Astrocyte (in vitro differentiated cells and primary cell): ENCODE results near the gene TREML2. TPM values are rescaled to one million over a fixed set of nuclear protein-coding genes. Genes with fewer than 3 reads are reported as not detected.

Experiments
- DNase-seq: peaks from one replicate; pipeline ENCODE4 v3.0.0-alpha.2; 2010; ENCODE audit warnings: low read depth
- FAIRE-seq: peaks from 2 replicates; lab custom pipeline; 2011; peaks lifted over from hg19 to GRCh38; lab: Jason Lieb, UNC
- H2AFZ ChIP-seq: 2 replicates; pipeline ENCODE4 v1.6.0; 2012; ENCODE audit warnings: low read depth, low read length, inconsistent platforms
- H3K27ac ChIP-seq: 2 replicates; pipeline ENCODE4 v1.5.1; 2011; ENCODE audit warnings: low read depth, low read length, inconsistent platforms
- H3K27me3 ChIP-seq: 2 replicates; pipeline ENCODE4 v1.6.0; 2011; ENCODE audit warnings: low read length, inconsistent platforms; ENCODE audit not compliant: insufficient read depth
- H3K36me3 ChIP-seq: 2 replicates; pipeline ENCODE4 v1.5.1; 2011; ENCODE audit warnings: low read length, inconsistent platforms; ENCODE audit not compliant: insufficient read depth
- H3K4me1 ChIP-seq: 2 replicates; pipeline ENCODE4 v1.5.1; 2011; ENCODE audit warnings: low read length, inconsistent platforms; ENCODE audit not compliant: insufficient read depth
- H3K4me2 ChIP-seq: 2 replicates; pipeline ENCODE4 v1.6.0; 2012; ENCODE audit warnings: low read length, inconsistent platforms
- H3K4me3 ChIP-seq: 2 replicates; pipeline ENCODE4 v1.5.1; 2011; ENCODE audit warnings: low read depth, mild to moderate bottlenecking, low read length, inconsistent platforms; ENCODE audit not compliant: insufficient read depth
- H3K79me2 ChIP-seq: 2 replicates; pipeline ENCODE4 v1.6.0; 2012; ENCODE audit warnings: mild to moderate bottlenecking, low read length, inconsistent platforms; ENCODE audit not compliant: insufficient read depth
- H3K9ac ChIP-seq: 2 replicates; pipeline ENCODE4 v1.6.0; 2012; ENCODE audit warnings: mild to moderate bottlenecking, low read length, inconsistent platforms
- H3K9me3 ChIP-seq: 2 replicates; pipeline ENCODE4 v1.5.1; 2012; ENCODE audit warnings: low read depth, mild to moderate bottlenecking, low read length, inconsistent platforms; ENCODE audit not compliant: insufficient read depth
- H4K20me1 ChIP-seq: 2 replicates; pipeline ENCODE4 v1.6.0; 2012; ENCODE audit warnings: low read length, inconsistent platforms; ENCODE audit not compliant: insufficient read depth
- H3K27ac Mint-ChIP-seq: one replicate; pipeline ENCODE4 v1.8.0; 2021; ENCODE audit warnings: mild to moderate bottlenecking, mixed read lengths; ENCODE audit not compliant: unreplicated experiment
- H3K27me3 Mint-ChIP-seq: one replicate; pipeline ENCODE4 v1.8.0; 2021; ENCODE audit warnings: low read depth, mixed read lengths; ENCODE audit not compliant: unreplicated experiment
- H3K36me3 Mint-ChIP-seq: one replicate; pipeline ENCODE4 v1.8.0; 2021; ENCODE audit warnings: low read depth, mixed read lengths; ENCODE audit not compliant: unreplicated experiment
- H3K4me1 Mint-ChIP-seq: one replicate; pipeline ENCODE4 v1.8.0; 2021; ENCODE audit warnings: low read depth, mixed read lengths; ENCODE audit not compliant: unreplicated experiment
- H3K4me3 Mint-ChIP-seq: one replicate; pipeline ENCODE4 v1.8.0; 2021; ENCODE audit warnings: mild to moderate bottlenecking, moderate library complexity, mixed read lengths; ENCODE audit not compliant: unreplicated experiment
- H3K9me3 Mint-ChIP-seq: one replicate; pipeline ENCODE4 v1.8.0; 2021; ENCODE audit warnings: mild to moderate bottlenecking, mixed read lengths; ENCODE audit not compliant: unreplicated experiment
- CTCF ChIP-seq: IDR thresholded peaks from 2 replicates; pipeline ENCODE4 v1.5.1; 2011; ENCODE audit warnings: low read depth, mild to moderate bottlenecking, inconsistent platforms, low read length, moderate library complexity; ENCODE audit not compliant: insufficient read depth
- EZH2 ChIP-seq: IDR thresholded peaks from 2 replicates; pipeline ENCODE4 v1.6.1; 2012; ENCODE audit warnings: mild to moderate bottlenecking, low read length, inconsistent platforms; ENCODE audit not compliant: insufficient read depth
- total RNA-seq: library from RNA; stranded (reverse); gene quantifications from 2 replicates; pipeline ENCODE4 v1.2.1, GENCODE V29; 2021

Gene TREML2
- total RNA-seq, 1 donor from 2014 or later: not detected

- H3K36me3 Mint-ChIP-seq: peaks cover 3% of the 10 kb centered on the region
Measured at GRCh38 chr6:41161851-41162552, 38.9 kb downstream of the TREML2 start.

GRCh38 chr6:41161380-41161779, 39.6 kb downstream of the TREML2 start:
- H3K4me1 Mint-ChIP-seq: no peaks in the 10 kb centered on the region
- no peak overlapping the region for H3K9ac ChIP-seq
- FAIRE-seq: no peak
- H3K27ac ChIP-seq: no peak overlapping the region
- TF ChIP-seq CTCF: no peak
- no peak for TF ChIP-seq EZH2
- peaks cover 3% of the 10 kb centered on the region for H3K36me3 Mint-ChIP-seq
- no peak overlapping the region for H3K27ac Mint-ChIP-seq
- H3K4me3 ChIP-seq: no peak overlapping the region
- H3K27me3 ChIP-seq: no peaks in the 10 kb centered on the region
- H2AFZ ChIP-seq: no peak overlapping the region
- no peaks in the 10 kb centered on the region for H4K20me1 ChIP-seq
- no peak overlapping the region for H3K4me3 Mint-ChIP-seq
- peaks cover 2% of the 10 kb centered on the region for H3K9me3 Mint-ChIP-seq
- H3K36me3 ChIP-seq: no peaks in the 10 kb centered on the region
- no peak for DNase-seq
- peaks cover 34% of the 10 kb centered on the region for H3K27me3 Mint-ChIP-seq
- no peaks in the 10 kb centered on the region for H3K79me2 ChIP-seq
- H3K4me1 ChIP-seq: no peaks in the 10 kb centered on the region
- H3K4me2 ChIP-seq: no peak overlapping the region
- H3K9me3 ChIP-seq: no peaks in the 10 kb centered on the region

More at GRCh38 chr6:41161851-41162552, 38.9 kb downstream of the TREML2 start:
- H3K36me3 ChIP-seq: no peaks in the 10 kb centered on the region
- no peaks in the 10 kb centered on the region for H3K9me3 ChIP-seq
- Mint-ChIP-seq H3K27me3 (peaks cover 34% of the 10 kb centered on the region), H3K4me1 (no peaks in the 10 kb centered on the region), H3K4me3 (no peak overlapping the region), H3K27ac (no peak overlapping the region), H3K9me3 (no peaks in the 10 kb centered on the region)
- no peak overlapping the region for H3K27ac ChIP-seq
- no peaks in the 10 kb centered on the region for H3K79me2 ChIP-seq
- DNase-seq (no peak), FAIRE-seq (no peak)
- H2AFZ ChIP-seq: no peak overlapping the region
- H3K9ac ChIP-seq: no peak overlapping the region
- no peaks in the 10 kb centered on the region for H3K4me1 ChIP-seq
- TF ChIP-seq EZH2 (no peak), CTCF (no peak)
- no peak overlapping the region for H3K4me2 ChIP-seq
- H3K27me3 ChIP-seq: no peaks in the 10 kb centered on the region
- H3K4me3 ChIP-seq: no peak overlapping the region
- no peaks in the 10 kb centered on the region for H4K20me1 ChIP-seq

- Histone ChIP-seq H3K27ac (no peak overlapping the region), H3K27me3 (no peaks in the 10 kb centered on the region), H3K4me1 (no peaks in the 10 kb centered on the region), H3K36me3 (no peaks in the 10 kb centered on the region), H3K4me2 (no peak overlapping the region), H3K9ac (no peak overlapping the region), H4K20me1 (no peaks in the 10 kb centered on the region), H3K9me3 (no peaks in the 10 kb centered on the region), H3K79me2 (no peaks in the 10 kb centered on the region), H2AFZ (no peak overlapping the region), H3K4me3 (no peak overlapping the region)
- TF ChIP-seq EZH2: no peak
- no peak for TF ChIP-seq CTCF
- Mint-ChIP-seq H3K4me1 (no peaks in the 10 kb centered on the region), H3K27ac (no peak overlapping the region), H3K36me3 (peaks cover 3% of the 10 kb centered on the region), H3K9me3 (peaks cover 3% of the 10 kb centered on the region), H3K4me3 (no peak overlapping the region), H3K27me3 (peaks cover 35% of the 10 kb centered on the region)
- DNase-seq: no peak
- no peak for FAIRE-seq
Measured at GRCh38 chr6:41160933-41161332, 40.0 kb downstream of the TREML2 start.
